RPMI7951 (cell line): ENCODE results near the gene GLRX. TPM values are rescaled to one million over a fixed set of nuclear protein-coding genes. Genes with fewer than 3 reads are reported as not detected.
"Not testable (repeated sequence)": the region's sequence is repeated elsewhere in the genome, so short reads cannot be mapped to it uniquely, and the experiment has no call there.

Experiments
- DNase-seq: peaks from one replicate; pipeline ENCODE4 v3.0.0-alpha.2; 2012; ENCODE audit warnings: low read depth
- total RNA-seq: library from RNA; depleted of rRNA; stranded (reverse); fragments of >200 nt; shearing (Covaris generic); gene quantifications from 2 replicates; pipeline ENCODE4 v1.2.3, GENCODE V29; 2014

Gene GLRX
- total RNA-seq, 1 experiment from 2014 or later, result 27.0 TPM

DNA sequence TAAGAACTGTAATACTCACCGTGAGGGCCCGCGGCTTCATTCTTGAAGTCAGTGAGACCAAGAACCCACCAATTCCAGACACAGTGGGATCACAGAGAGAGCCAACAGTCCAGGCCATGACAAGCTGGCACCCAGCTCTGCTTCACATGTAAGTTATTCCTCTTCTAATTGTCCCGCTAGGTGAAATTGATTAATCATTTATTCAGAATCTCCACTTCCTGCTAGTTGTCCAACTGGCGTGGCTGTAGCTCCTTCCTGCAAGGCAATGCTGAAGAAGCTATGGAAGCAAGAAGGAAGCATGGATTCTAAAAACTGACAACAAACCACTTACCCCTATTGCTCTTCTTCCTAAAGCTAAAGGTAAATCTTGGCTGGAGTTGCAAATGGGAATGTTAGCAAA lies 30.0 kb upstream of the GLRX start:
- DNase-seq, result no peak

- not testable (repeated sequence) for DNase-seq
Observed at GRCh38 chr5:95851141-95851540, 28.6 kb upstream of the GLRX start.

GRCh38 chr5:95850391-95850894 lies 27.9 kb upstream of the GLRX start:
- no peak for DNase-seq

DNA sequence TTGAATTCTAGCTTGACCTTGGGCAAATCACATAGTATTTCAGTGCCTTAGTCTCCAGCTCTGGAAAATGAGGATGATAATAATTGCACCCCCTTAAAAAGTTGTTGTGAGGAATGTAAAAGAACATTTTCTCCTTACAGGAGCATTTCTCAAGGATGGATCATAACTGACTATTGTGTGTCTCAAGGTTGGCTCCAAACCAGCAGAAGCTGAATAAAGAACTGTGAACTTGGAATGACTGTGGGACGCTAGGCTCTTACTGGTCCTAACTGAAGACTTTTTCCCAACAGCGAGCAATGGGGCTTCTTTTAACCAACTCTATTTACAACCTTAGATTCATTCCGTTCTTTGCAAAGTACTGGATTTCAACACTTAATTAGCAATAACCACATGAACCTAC lies 26.2 kb upstream of the GLRX start:
- DNase-seq, result no peak

GRCh38 chr5:95847261-95847592 lies 24.7 kb upstream of the GLRX start:
- DNase-seq, result no peak

DNA sequence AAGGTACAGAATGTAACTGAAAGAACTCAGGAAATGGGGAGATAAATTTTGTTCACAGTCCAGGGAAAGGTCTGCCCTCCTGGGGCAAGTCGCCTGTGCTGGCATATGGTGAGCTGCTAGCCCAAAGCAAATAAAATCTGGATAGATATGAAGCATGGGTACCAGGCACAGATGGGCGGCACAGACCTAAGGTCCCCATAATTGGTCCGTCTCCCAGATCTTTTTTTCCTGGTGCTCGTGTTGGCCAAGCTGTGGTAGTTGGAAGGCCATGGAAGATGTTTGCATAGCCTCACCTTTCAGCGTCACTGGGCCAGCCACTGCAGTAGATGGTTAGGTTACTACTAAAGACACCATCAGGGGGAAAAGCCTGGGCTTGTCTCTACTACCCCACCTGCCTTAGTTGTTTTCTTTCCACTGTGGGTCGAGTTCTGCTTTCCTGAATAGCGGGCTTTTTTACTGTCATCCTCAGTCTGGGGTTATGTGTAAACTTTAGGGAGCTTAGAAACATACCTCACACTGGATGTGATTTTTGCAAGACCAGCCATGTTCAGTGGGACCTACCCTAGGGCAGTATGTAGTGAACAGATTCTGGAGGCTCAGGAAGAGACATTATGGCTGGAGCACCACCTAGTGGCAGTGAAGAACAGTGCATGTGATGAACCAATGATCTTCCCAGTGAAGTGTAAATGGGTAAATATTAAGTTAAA lies 24.2 kb upstream of the GLRX start:
- peak; percentile 62 for DNase-seq

- DNase-seq, result no peak
Observed at GRCh38 chr5:95845391-95845790, 22.9 kb upstream of the GLRX start.

GRCh38 chr5:95843733-95844223 lies 21.3 kb upstream of the GLRX start:
- no peak for DNase-seq

DNA sequence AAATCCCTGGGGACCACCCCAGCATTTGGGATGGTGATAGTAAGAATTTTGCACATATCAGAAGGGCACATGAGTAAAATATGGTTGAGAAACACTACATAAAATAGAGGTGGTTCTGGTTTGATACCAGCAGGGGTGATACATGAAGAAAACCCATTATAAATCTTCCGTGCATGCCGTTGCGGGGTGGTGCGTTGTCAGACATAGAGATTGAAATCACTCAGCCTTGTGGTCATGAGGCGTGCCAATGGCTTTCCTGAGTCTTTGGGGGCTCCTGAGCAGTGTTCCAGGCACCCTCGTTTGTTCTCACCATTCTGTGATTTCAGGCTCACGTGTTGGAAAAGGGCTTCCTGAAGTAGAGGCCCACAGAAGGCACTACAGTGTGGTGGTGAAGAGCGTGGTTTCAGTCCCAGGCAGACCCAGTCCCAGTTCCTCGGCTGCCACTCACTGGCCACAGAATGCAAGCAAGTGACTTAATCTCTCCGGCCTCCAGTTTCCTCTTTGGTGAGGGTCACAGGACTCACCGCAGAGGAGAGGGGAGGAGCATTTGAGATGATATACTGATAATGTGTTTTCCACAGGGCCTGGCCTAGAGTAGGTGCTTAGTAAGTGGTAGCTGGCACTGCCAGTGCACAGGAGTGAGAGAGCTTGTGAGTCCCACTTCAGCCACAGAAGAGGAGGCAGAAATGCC lies 20.5 kb upstream of the GLRX start:
- DNase-seq, result peak; percentile 82

GRCh38 chr5:95841914-95842812 lies 19.6 kb upstream of the GLRX start:
- peak; percentile 44 for DNase-seq

- DNase-seq, result no peak
Observed at GRCh38 chr5:95840956-95841705, 18.6 kb upstream of the GLRX start.

DNA sequence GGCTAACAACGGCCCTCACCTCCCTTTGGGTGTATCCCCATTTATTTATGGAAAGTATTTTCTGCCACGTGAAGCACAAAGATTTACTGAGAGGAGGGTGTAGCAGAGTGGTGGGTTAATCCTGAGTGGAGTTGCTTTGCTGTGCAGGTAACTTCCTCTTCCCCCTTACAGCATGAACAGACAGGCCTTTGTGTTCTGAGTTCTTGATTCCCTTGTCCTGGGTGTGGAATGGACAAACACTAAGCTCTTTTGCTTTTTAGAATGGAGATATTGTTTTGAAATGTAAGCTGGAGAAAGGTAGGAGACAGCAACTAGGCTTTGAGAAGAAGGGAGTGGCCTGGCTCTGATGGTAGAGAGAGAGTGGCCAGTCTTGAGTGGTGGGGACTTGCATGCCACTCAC lies 17.1 kb upstream of the GLRX start:
- DNase-seq, result no peak

GRCh38 chr5:95838556-95838955 lies 16.0 kb upstream of the GLRX start:
- DNase-seq, result no peak

- no peak for DNase-seq
Observed at GRCh38 chr5:95838001-95838520, 15.5 kb upstream of the GLRX start.

GRCh38 chr5:95837492-95837891 lies 15.0 kb upstream of the GLRX start:
- DNase-seq, result no peak

GRCh38 chr5:95836971-95837370 lies 14.4 kb upstream of the GLRX start:
- not testable (repeated sequence) for DNase-seq

DNA sequence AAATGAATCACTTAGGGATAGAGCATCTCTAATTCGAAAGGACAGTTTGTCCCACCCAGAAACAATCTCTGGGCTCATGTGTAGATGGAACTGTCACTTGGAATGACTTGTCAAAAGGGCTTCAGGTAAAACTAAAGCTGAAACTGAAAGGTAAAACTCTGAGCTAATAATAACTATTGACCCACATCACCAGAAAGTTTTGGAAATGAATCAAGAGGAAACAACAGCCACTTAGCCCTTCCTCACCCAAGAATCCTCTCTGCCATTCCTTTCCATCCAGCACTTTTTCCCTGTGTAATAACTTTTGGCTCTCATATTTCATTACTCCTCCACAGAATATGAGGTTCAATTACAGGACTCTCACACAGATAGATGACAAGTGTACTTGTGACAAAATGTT lies 14.0 kb upstream of the GLRX start:
- DNase-seq, result no peak

- DNase-seq, result no peak
Observed at GRCh38 chr5:95835682-95836385, 13.3 kb upstream of the GLRX start.

- DNase-seq, result no peak
Observed at GRCh38 chr5:95832664-95833063, 10.1 kb upstream of the GLRX start.

DNA sequence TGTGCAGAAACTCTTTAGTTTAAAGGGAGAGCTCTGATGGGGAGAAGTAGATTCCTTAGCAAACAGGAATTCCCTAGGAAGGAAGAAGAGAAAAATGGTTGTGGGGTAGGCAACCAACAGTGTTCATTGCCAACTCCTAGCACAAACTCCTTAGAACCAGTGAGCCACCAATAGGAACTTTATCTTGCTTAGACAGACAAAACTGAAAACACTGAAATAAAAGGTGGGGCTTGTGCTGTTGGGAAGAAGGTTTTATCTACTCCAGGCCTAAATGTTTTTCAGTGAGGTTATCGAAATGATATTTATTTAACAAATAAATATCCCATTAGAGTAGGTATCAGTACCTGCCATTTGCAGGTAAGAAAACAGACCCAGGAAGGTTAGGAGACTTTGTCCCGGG lies 7.7 kb upstream of the GLRX start:
- no peak for DNase-seq

- no peak for DNase-seq
Observed at GRCh38 chr5:95827892-95828246, 5.3 kb upstream of the GLRX start.
